HG03565 (cell line): ENCODE data around the gene APLP2.

Source experiments
- ATAC-seq: cut with Tn5 transposase; IDR thresholded peaks from one replicate; pipeline ENCODE4 v1.9.1; 2021; ENCODE audit warnings: mild to moderate bottlenecking, moderate library complexity; ENCODE audit not compliant: unreplicated experiment

APLP2 gene

DNA sequence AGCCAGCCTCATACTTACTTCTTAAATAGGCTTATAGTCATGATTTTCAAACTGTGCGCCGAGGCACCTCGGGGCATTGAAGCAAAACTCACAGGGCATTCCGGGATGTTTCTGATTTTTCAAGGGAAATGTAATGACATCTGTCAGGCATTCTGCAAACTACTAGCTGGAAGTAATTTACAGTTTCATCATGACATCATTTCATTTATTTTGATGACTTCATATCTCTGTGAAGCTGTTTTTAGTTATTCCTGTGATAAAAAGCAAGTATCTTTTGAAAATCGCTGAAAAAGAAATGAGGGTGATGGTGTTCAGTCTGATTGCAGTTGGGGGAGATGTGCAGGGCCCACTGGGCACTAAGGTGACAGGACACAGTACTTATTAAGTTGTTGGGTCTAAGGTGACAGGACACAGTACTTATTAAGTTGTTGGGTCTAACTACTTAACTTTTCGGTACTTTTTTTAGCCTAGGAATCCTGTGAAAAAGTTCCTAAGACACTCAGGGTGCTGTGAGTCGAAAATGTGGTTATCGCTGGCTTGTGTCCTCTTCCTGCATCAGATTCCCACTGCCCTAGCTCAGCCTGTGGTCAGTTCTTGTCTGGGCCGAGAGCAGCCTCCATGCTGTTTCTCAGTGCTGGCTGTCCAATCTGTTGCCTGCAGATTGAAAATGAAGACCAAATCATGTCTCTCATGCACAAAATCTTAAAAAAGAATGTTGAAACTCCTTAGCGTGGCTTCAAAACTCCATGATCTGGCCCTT is 42.6 kb downstream of the APLP2 start:
- no peak for ATAC-seq

DNA sequence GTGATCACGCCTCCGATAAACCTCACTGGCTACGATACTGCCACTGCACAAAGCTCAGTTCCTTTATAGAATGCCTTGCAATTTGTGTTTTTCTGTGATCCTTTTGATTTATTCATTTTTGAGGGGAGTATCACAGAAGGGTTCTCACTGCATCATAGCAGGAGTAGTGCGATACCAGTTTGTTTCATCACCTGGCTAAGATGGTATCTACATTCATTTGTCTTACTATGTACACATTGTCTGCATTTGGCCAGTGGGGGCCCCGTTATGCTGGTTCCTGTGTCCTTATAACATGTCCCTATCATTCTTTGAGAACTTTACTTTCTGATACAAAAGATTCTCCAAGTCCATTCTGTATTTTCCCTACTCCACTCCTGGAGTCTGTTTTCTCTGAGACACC is 44.6 kb downstream of the APLP2 start:
- no peak for ATAC-seq

DNA sequence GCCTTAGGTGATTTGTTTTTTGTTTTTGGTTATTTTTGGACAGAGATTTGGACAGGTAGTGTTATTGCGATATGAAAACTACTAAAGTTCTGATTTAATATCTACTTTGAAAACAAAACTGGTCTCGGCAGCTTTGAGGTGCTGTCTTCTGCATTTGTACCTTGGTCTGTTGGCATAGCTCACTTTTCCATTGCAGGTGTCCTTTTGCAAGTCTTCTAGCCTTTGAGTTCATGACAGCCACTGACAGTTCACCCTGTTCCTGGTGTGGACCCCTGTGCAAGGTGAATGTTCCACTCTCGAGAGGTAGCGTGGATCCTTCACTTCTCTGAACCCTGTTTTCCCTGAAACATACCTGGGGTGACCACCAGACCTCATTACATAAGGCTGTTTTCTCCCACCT is 45.0 kb downstream of the APLP2 start:
- no peak for ATAC-seq

GRCh38 chr11:130115218-130115617 is 45.5 kb downstream of the APLP2 start:
- no peak for ATAC-seq

DNA sequence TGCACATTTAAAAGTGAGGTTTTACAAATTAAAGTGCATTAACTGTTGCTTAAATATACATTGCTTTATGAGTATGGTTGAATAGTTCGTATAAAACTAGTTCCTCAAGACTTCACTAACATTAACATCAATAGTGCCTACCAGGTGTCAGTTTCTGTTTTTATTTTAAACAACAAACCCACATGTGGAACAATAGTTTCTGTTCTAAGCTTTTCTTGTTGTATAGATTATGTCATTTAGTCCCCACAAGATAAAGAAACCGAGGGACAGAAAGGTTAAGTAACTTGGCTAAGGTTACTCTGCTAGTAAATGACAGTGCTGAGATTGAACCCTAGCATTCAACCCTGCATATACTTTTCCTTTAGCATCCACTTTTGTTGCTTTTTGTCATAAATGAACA is 48.5 kb downstream of the APLP2 start:
- ATAC-seq, result peak; percentile 92

DNA sequence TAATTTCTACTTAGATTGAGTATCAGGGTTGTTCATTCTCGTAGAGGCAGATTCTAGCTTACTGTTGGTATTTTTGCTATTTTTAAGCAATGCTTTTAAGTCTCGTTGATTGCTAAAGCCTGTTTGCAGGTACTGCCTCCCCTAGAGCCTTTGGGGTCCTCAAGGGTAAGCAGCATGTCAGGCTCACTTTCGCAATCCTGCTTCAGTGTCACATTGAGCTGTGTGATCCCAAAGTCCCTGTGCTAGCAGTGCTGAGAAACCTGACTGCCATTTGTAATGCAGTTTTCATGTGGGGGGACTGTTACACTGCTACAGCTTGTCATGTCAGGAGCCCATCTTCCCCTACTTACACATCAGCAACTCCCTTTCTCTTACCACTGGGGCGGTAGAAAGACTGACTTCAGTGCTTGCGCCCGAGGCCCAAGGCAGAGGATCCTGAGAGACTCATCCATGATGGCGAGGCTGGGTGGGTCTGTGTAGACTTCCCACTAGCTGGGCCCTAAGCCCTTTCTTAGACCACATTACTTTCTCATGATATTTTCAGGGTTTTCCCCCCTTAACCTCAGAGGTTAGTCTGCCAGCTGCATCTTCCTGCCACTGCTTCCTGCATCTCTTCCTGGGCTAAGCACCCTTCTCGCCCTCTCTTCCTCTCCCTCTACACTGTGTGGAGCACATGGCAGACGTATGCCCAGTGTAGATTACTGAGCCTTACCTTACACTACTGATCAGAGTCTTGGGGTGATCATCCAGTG is 49.1 kb downstream of the APLP2 start:
- peak; percentile 38 for ATAC-seq

GRCh38 chr11:130120045-130120444 is 50.4 kb downstream of the APLP2 start:
- ATAC-seq, result no peak

DNA sequence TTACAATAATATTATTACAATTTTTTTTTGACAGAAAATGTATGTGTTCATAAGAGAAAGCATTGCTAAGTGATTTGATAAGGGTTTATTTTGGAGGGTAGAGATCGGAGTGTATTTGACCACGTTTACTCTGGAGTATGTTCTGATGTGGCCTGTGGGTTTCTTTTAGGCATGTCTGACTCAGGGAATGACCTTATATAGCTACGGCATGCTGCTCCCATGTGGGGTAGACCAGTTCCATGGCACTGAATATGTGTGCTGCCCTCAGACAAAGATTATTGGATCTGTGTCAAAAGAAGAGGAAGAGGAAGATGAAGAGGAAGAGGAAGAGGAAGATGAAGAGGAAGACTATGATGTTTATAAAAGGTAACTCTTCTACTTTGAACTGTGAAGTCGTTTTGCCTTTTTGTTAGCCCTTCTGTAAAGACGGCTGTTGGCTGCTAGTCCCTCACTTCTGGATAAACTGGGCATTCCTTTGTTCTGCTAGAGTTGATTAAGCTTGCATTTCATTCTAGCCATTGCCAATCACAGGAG is 51.8 kb downstream of the APLP2 start:
- ATAC-seq, result no peak

DNA sequence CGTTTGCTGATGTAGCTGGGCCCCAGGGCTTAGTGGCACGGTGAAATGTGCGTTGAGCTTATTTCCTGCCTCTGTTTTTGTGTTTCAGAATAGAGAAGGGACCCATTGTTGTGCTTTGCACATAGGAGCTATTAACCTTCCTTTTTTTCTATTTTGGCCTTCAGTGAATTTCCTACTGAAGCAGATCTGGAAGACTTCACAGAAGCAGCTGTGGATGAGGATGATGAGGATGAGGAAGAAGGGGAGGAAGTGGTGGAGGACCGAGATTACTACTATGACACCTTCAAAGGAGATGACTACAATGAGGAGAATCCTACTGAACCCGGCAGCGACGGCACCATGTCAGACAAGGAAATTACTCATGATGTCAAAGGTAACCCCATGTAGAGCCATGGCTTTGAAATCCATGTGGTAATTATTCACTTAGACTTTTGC is 52.5 kb downstream of the APLP2 start:
- no peak for ATAC-seq

GRCh38 chr11:130123414-130124040 is 53.8 kb downstream of the APLP2 start:
- ATAC-seq, result no peak

- no peak for ATAC-seq
Observed at GRCh38 chr11:130124096-130124495, 54.4 kb downstream of the APLP2 start.

DNA sequence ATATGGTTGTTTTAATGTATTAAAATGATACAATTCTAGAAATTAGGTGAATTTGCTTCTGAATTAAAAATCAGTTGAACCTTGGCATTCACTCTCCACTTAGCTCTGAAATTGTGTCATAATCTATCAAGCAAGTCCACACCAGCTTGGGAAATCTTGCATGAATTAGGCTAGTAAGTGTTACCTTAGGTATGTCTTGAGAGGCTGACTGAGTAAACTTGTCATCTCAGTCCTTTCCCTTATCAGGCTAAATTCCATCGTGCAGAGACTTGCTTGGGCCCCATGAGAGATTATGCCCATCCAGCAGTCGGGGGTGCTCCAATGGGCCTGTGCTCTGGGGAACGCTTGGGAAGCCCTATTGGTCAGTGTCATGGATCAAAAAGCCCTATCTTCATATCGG is 55.9 kb downstream of the APLP2 start:
- no peak for ATAC-seq

- ATAC-seq, result no peak
Observed at GRCh38 chr11:130126516-130126915, 56.8 kb downstream of the APLP2 start.

- ATAC-seq, result no peak
Observed at GRCh38 chr11:130127509-130127908, 57.8 kb downstream of the APLP2 start.

DNA sequence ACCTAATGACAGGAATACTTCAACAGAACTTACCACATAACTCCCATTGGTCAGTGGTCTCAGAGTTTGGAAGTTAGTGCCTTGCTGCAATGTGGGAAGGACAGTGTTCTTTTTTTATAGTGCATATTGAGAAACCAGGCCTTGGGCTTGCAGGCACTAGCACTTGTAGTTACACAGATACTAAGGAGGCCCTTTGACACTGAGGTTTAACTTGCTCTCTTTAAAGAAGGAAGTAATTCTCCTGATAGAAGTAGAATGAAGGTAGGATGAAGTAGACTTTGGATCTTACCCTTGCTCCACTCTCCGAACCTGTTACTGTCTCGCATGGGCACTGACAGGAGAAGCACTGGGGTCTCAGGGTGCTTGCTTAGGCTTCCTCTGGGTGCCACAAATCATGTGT is 58.9 kb downstream of the APLP2 start:
- no peak for ATAC-seq

- no peak for ATAC-seq
Observed at GRCh38 chr11:130129922-130130321, 60.2 kb downstream of the APLP2 start.

GRCh38 chr11:130131961-130132850 is 62.5 kb downstream of the APLP2 start:
- ATAC-seq, result peak; percentile 60

- no peak for ATAC-seq
Observed at GRCh38 chr11:130133716-130134115, 64.0 kb downstream of the APLP2 start.

- no peak for ATAC-seq
Observed at GRCh38 chr11:130136107-130136506, 66.4 kb downstream of the APLP2 start.

GRCh38 chr11:130137999-130138398 is 68.3 kb downstream of the APLP2 start:
- no peak for ATAC-seq

- no peak for ATAC-seq
Observed at GRCh38 chr11:130139401-130139800, 69.7 kb downstream of the APLP2 start.
